Upper lobe of right lung (tissue), 1 donor: Measurements from ENCODE around the gene IMMP2L. TPM values are rescaled to one million over a fixed set of nuclear protein-coding genes. Genes with fewer than 3 reads are reported as not detected.

Experiments
- ATAC-seq: fragments of 200-7000 bp; cut with Tn5 transposase; one replicate; pipeline ENCODE4 v1.9.1; 2020; ENCODE audit warnings: mild to moderate bottlenecking, moderate library complexity
- DNase-seq: peaks from one replicate; pipeline ENCODE4 v3.0.0-alpha.2; 2020
- H3K27ac ChIP-seq: fragments of 200-600 bp; one replicate; pipeline ENCODE4 v1.8.0; 2022
- H3K27me3 ChIP-seq: fragments of 200-600 bp; one replicate; pipeline ENCODE4 v1.8.0; 2022; ENCODE audit warnings: mild to moderate bottlenecking
- H3K36me3 ChIP-seq: fragments of 200-600 bp; one replicate; pipeline ENCODE4 v1.8.0; 2022
- H3K4me1 ChIP-seq: fragments of 200-600 bp; one replicate; pipeline ENCODE4 v1.8.0; 2022
- H3K4me3 ChIP-seq: fragments of 200-600 bp; one replicate; pipeline ENCODE4 v1.8.0; 2022; ENCODE audit warnings: mild to moderate bottlenecking
- H3K9me3 ChIP-seq: fragments of 200-600 bp; one replicate; pipeline ENCODE4 v1.8.0; 2022
- intact Hi-C: fragments of 100-400 bp; cut with DNase I; formaldehyde crosslinking; loops from one replicate; pipeline ENCODE4 v1.11.0; 2022
- total RNA-seq: library from RNA; stranded (reverse); fragmentation: NEBNext Ultra II Directional; extraction: Animal tissue kit (Norgen Biotek cat#: 25700); gene quantifications from one replicate; pipeline ENCODE4 v1.2.1, GENCODE V29; 2021
- TF ChIP-seq, protein P1 (sequence below): fragments of 200-600 bp; IDR thresholded peaks from one replicate; pipeline ENCODE4 v1.8.0; 2022; ENCODE audit warnings: antibody characterized with exemption
- donor health status: DM: no; HTN: yes; CAD: no; lungs with severe emphysema.

Gene IMMP2L
- total RNA-seq, 1 donor from 2014 or later: 22.0 TPM

- Histone ChIP-seq H3K27ac (no peak overlapping the region), H3K27me3 (no peaks in the 10 kb centered on the region), H3K4me3 (no peak overlapping the region), H3K4me1 (no peaks in the 10 kb centered on the region), H3K9me3 (no peaks in the 10 kb centered on the region), H3K36me3 (no peaks in the 10 kb centered on the region)
- TF ChIP-seq, protein P1, sequence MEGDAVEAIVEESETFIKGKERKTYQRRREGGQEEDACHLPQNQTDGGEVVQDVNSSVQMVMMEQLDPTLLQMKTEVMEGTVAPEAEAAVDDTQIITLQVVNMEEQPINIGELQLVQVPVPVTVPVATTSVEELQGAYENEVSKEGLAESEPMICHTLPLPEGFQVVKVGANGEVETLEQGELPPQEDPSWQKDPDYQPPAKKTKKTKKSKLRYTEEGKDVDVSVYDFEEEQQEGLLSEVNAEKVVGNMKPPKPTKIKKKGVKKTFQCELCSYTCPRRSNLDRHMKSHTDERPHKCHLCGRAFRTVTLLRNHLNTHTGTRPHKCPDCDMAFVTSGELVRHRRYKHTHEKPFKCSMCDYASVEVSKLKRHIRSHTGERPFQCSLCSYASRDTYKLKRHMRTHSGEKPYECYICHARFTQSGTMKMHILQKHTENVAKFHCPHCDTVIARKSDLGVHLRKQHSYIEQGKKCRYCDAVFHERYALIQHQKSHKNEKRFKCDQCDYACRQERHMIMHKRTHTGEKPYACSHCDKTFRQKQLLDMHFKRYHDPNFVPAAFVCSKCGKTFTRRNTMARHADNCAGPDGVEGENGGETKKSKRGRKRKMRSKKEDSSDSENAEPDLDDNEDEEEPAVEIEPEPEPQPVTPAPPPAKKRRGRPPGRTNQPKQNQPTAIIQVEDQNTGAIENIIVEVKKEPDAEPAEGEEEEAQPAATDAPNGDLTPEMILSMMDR: no peak
- no peak for ATAC-seq
- DNase-seq: no peak
- intact Hi-C loops: no loop called here
Measured at GRCh38 chr7:111352319-111352718, 210.0 kb downstream of the IMMP2L start.

DNA sequence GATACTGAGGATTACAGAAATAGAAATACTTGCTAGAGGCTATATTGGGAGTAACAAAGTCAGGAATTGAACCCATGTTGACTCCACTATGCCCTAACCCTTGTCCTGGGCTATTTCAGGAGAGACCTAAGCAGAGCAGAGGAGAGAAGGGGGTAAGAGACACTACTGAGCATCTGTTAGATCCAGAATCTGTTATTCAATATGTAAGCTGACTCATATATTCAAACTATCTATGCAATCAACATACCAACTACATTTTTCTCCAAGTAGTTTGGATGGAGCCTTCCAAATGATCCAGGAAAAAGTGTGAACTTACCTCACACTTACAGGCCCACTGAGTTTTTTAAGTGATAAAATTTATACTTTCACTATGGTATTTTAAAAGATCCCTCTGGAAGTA is 216.1 kb downstream of the IMMP2L start:
- TF ChIP-seq, protein P1: no peak
- no peak overlapping the region for H3K4me3 ChIP-seq
- H3K27ac ChIP-seq: no peak overlapping the region
- no peaks in the 10 kb centered on the region for H3K27me3 ChIP-seq
- intact Hi-C loops: no loop called here
- H3K9me3 ChIP-seq: peaks cover 5% of the 10 kb centered on the region
- no peak for DNase-seq
- H3K36me3 ChIP-seq: no peaks in the 10 kb centered on the region
- H3K4me1 ChIP-seq: no peaks in the 10 kb centered on the region
- no peak for ATAC-seq

- DNase-seq: no peak
- Histone ChIP-seq H3K9me3 (peaks cover 5% of the 10 kb centered on the region), H3K27ac (no peak overlapping the region), H3K4me1 (no peaks in the 10 kb centered on the region), H3K4me3 (no peak overlapping the region), H3K36me3 (no peaks in the 10 kb centered on the region), H3K27me3 (no peaks in the 10 kb centered on the region)
- no peak for ATAC-seq
- TF ChIP-seq, protein P1: no peak
- intact Hi-C loops: no loop called here
Measured at GRCh38 chr7:111343017-111343416, 219.3 kb downstream of the IMMP2L start.

GRCh38 chr7:111339006-111339405 is 223.3 kb downstream of the IMMP2L start:
- peaks cover 5% of the 10 kb centered on the region for H3K9me3 ChIP-seq
- no peak overlapping the region for H3K27ac ChIP-seq
- H3K27me3 ChIP-seq: no peaks in the 10 kb centered on the region
- TF ChIP-seq, protein P1: no peak
- no peak overlapping the region for H3K4me3 ChIP-seq
- ATAC-seq: no peak
- H3K36me3 ChIP-seq: no peaks in the 10 kb centered on the region
- DNase-seq: no peak
- intact Hi-C loops: no loop called here
- no peaks in the 10 kb centered on the region for H3K4me1 ChIP-seq

DNA sequence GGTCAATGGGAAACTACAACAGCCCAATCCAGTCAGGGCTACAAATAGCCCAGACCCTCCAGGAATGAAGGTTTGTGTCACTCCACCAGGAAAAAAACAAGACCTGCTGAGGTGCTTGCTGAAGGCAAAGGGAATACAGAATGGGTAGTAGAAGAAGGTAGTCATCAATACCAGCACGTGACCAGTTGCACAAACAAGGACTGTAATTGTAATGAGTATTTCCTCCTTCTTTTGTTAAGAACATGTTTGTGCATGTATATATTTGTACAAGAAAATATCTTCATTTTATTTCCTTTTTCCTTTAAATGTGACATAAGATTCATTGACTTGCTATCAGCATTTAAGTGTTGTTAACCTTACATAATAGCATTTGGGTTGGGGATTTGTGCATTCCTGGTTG is 229.3 kb downstream of the IMMP2L start:
- TF ChIP-seq, protein P1: no peak
- intact Hi-C loops: no loop called here
- no peak for ATAC-seq

GRCh38 chr7:111330235-111330523 is 232.1 kb downstream of the IMMP2L start:
- Histone ChIP-seq H3K4me1 (no peaks in the 10 kb centered on the region), H3K4me3 (no peak overlapping the region), H3K27ac (no peak overlapping the region), H3K27me3 (no peaks in the 10 kb centered on the region), H3K9me3 (peaks cover 2% of the 10 kb centered on the region), H3K36me3 (no peaks in the 10 kb centered on the region)
- ATAC-seq (no peak), DNase-seq (no peak)
- TF ChIP-seq, protein P1: no peak
- intact Hi-C loops: no loop called here

More for the DNA sequence above, 229.3 kb downstream of the IMMP2L start:
- no peak overlapping the region for H3K27ac ChIP-seq
- H3K27me3 ChIP-seq: no peaks in the 10 kb centered on the region
- peaks cover 2% of the 10 kb centered on the region for H3K9me3 ChIP-seq
- DNase-seq: no peak
- no peak overlapping the region for H3K4me3 ChIP-seq
- no peaks in the 10 kb centered on the region for H3K4me1 ChIP-seq
- no peaks in the 10 kb centered on the region for H3K36me3 ChIP-seq
